HCT116 (cell line): Measurements from ENCODE around the gene RNF150. TPM values are rescaled to one million over a fixed set of nuclear protein-coding genes. Genes with fewer than 3 reads are reported as not detected.

ENCODE experiments used
- ATAC-seq: fragments of 200-7000 bp; cut with Tn5 transposase; 2 replicates; pipeline ENCODE4 v1.9.1; 2020; ENCODE audit warnings: mild to moderate bottlenecking, moderate library complexity
- Bru-seq: library from RNA; stranded (reverse); fragments of 400-500 nt; gene quantifications from one replicate; lab custom pipeline; 2021; lab: Mats Ljungman, UMichigan
- BruChase-seq, 2 experiments: library from RNA; stranded (reverse); fragments of 400-500 nt; gene quantifications; one replicate each; lab custom pipeline; 2021; lab: Mats Ljungman, UMichigan
- BruUV-seq: library from RNA; stranded (reverse); fragments of 400-500 nt; replicated peaks from 2 replicates; lab custom pipeline; 2021; lab: Mats Ljungman, UMichigan
- CTCF ChIA-PET: fragments of 300-600 bp; sonication (Branson Sonifier 250); formaldehyde crosslinking; loops from one replicate; lab custom pipeline; 2021; ENCODE audit warnings: antibody characterized with exemption; lab: Charles Lee
- POLR2A ChIA-PET: fragments of 300-600, 350-600 bp; sonication (Branson Sonifier 250); formaldehyde crosslinking; loops from one replicate; lab custom pipeline; 2021; ENCODE audit warnings: antibody characterized with exemption; lab: Charles Lee
- RAD21 ChIA-PET, 2 experiments: fragments of 300-600 bp; sonication (Branson Sonifier 250); formaldehyde crosslinking; loops; one replicate each; lab custom pipeline; 2023; ENCODE audit warnings: low total read pairs in 2 of 2; ENCODE audit not compliant: uncharacterized antibody in 2 of 2, unreplicated experiment in 2 of 2, low non-redundant PET in 1 of 2; lab: Charles Lee
- DNase-seq: peaks from one replicate; pipeline ENCODE4 v3.0.0-alpha.2; 2010; ENCODE audit warnings: low read depth, low spot score
- H2AFZ ChIP-seq: fragments of 200-600 bp; shearing (Covaris generic), sonication (generic); 2 replicates; pipeline ENCODE4 v1.6.1; 2017; ENCODE audit warnings: low read depth, mixed run types, mixed read lengths, antibody characterized with exemption, low read length; ENCODE audit not compliant: poor library complexity, severe bottlenecking
- H3K27ac ChIP-seq: 2 replicates; pipeline ENCODE4 v1.5.1; 2012; ENCODE audit warnings: low read depth, low read length
- H3K27me3 ChIP-seq: fragments of 200-600 bp; sonication (generic); 2 replicates; pipeline ENCODE4 v1.6.1; 2016; ENCODE audit warnings: mixed run types, low read length, mixed read lengths; ENCODE audit not compliant: insufficient read depth
- H3K36me3 ChIP-seq, 2 experiments: fragments of 200-500 bp in 1 of 2; fragments of 200-600 bp in 1 of 2; sonication (Bioruptor generic) in 1 of 2; sonication (generic) in 1 of 2; 2 replicates each; pipeline versions ENCODE4 v1.5.1 to v1.6.1; 2014 to 2016; ENCODE audit warnings: low read length in 2 of 2, inconsistent platforms in 1 of 2, mixed read lengths in 1 of 2, mixed run types in 1 of 2; ENCODE audit not compliant: insufficient read depth in 2 of 2, control insufficient read depth in 1 of 2
- H3K4me1 ChIP-seq, 2 experiments: fragments of 200-600 bp in 1 of 2; sonication (generic) in 1 of 2; 2 replicates each; pipeline versions ENCODE4 v1.5.1 to v1.6.1; 2012 to 2017; ENCODE audit warnings: low read length in 2 of 2, inconsistent platforms in 1 of 2, mild to moderate bottlenecking in 1 of 2, mixed read lengths in 1 of 2, mixed run types in 1 of 2, moderate library complexity in 1 of 2; ENCODE audit not compliant: insufficient read depth in 2 of 2, control insufficient read depth in 1 of 2
- H3K4me2 ChIP-seq: fragments of 200-600 bp; sonication (generic); 2 replicates; pipeline ENCODE4 v1.6.1; 2017; ENCODE audit warnings: mixed run types, low read length, mixed read lengths
- H3K4me3 ChIP-seq, 2 experiments: fragments of 200-600 bp in 1 of 2; sonication (generic) in 1 of 2; replicated peaks in 1 of 2; 2 replicates each; pipeline ENCODE4 v1.5.1; 2011 to 2016; ENCODE audit warnings: low read length in 2 of 2, control low read depth in 1 of 2, low read depth in 1 of 2, mild to moderate bottlenecking in 1 of 2, mixed read lengths in 1 of 2, mixed run types in 1 of 2
- H3K79me2 ChIP-seq: fragments of 200-600 bp; sonication (generic); 2 replicates; pipeline ENCODE4 v1.6.1; 2017; ENCODE audit warnings: mild to moderate bottlenecking, mixed run types, low read length, moderate library complexity, mixed read lengths; ENCODE audit not compliant: insufficient read depth
- H3K9ac ChIP-seq: fragments of 200-600 bp; sonication (generic); 2 replicates; pipeline ENCODE4 v1.6.1; 2016; ENCODE audit warnings: low read length, mixed read lengths
- H3K9me2 ChIP-seq: fragments of 200-600 bp; sonication (generic), shearing (Covaris generic); 2 replicates; pipeline ENCODE4 v1.6.1; 2017; ENCODE audit warnings: mixed run types, mild to moderate bottlenecking, moderate library complexity; ENCODE audit not compliant: insufficient read depth
- H3K9me3 ChIP-seq, 2 experiments: fragments of 200-500 bp in 1 of 2; fragments of 200-600 bp in 1 of 2; sonication (Bioruptor generic) in 1 of 2; sonication (generic) in 1 of 2; 2 replicates each; pipeline ENCODE4 v1.6.1; 2014 to 2017; ENCODE audit warnings: low read length in 2 of 2, mixed read lengths in 2 of 2, inconsistent platforms in 1 of 2, low read depth in 1 of 2, mild to moderate bottlenecking in 1 of 2, mixed run types in 1 of 2, moderate library complexity in 1 of 2; ENCODE audit not compliant: control insufficient read depth in 1 of 2, insufficient read depth in 1 of 2
- H4K20me1 ChIP-seq: fragments of 200-600 bp; sonication (generic), shearing (Covaris generic); 2 replicates; pipeline ENCODE4 v1.6.1; 2017; ENCODE audit warnings: mixed run types, mild to moderate bottlenecking, moderate library complexity; ENCODE audit not compliant: insufficient read depth
- CBX3 ChIP-seq: IDR thresholded peaks from 2 replicates; pipeline ENCODE4 v1.6.1; 2012; ENCODE audit warnings: low read depth
- EGR1 ChIP-seq: IDR thresholded peaks from 2 replicates; pipeline ENCODE4 v1.6.1; 2012; ENCODE audit warnings: low read depth
- EZH2 ChIP-seq: fragments of 200-600 bp; sonication (generic); IDR thresholded peaks from 2 replicates; pipeline ENCODE4 v1.6.1; 2017; ENCODE audit warnings: antibody characterized with exemption, mixed run types
- EZH2phosphoT487 ChIP-seq: fragments of 200-600 bp; IDR thresholded peaks from 2 replicates; pipeline ENCODE4 v1.6.1; 2018; ENCODE audit warnings: antibody characterized with exemption, borderline replicate concordance
- JUND ChIP-seq: IDR thresholded peaks from 2 replicates; pipeline ENCODE4 v1.6.1; 2012
- MAX ChIP-seq: IDR thresholded peaks from 2 replicates; pipeline ENCODE4 v1.6.1; 2012
- POLR2AphosphoS5 ChIP-seq: IDR thresholded peaks from 2 replicates; pipeline ENCODE4 v1.6.1; 2011; ENCODE audit warnings: mild to moderate bottlenecking, low read depth, low read length, moderate library complexity
- SIN3A ChIP-seq: IDR thresholded peaks from 2 replicates; pipeline ENCODE4 v1.6.1; 2012; ENCODE audit warnings: low read depth
- SP1 ChIP-seq: IDR thresholded peaks from 2 replicates; pipeline ENCODE4 v1.6.1; 2012; ENCODE audit warnings: low read depth
- SRF ChIP-seq: IDR thresholded peaks from 2 replicates; pipeline ENCODE4 v1.6.1; 2012; ENCODE audit warnings: low read depth
- TCF7L2 ChIP-seq: IDR thresholded peaks from 2 replicates; pipeline ENCODE4 v1.7.0; 2011; ENCODE audit warnings: borderline replicate concordance, inconsistent platforms; ENCODE audit not compliant: insufficient read depth, insufficient read length; ENCODE audit errors: extremely low read depth
- YY1 ChIP-seq: IDR thresholded peaks from 2 replicates; pipeline ENCODE4 v1.6.1; 2011; ENCODE audit warnings: low read length, low read depth, moderate library complexity, mild to moderate bottlenecking; ENCODE audit not compliant: insufficient replicate concordance; ENCODE audit errors: extremely low read depth
- ZFX ChIP-seq: fragments of 450-650 bp; IDR thresholded peaks from 2 replicates; pipeline ENCODE4 v1.6.1; 2017
- intact Hi-C: fragments of 100-400 bp; cut with micrococcal nuclease; formaldehyde crosslinking; loops from 2 replicates; pipeline ENCODE4 v1.10.0; 2022
- long read RNA-seq: library from polyadenylated mRNA; unstranded; transcript quantifications from one replicate; pipeline ENCODE4 v2.0.0, GENCODE V29; 2021; ENCODE audit not compliant: unreplicated experiment
- polyA plus RNA-seq: library from polyadenylated mRNA; unstranded; fragments of >200 nt; gene quantifications from 2 replicates; pipeline ENCODE4 v1.2.1, GENCODE V29; 2012; ENCODE audit warnings: missing spikeins
- total RNA-seq: library from RNA; stranded (reverse); gene quantifications from one replicate; pipeline ENCODE4 v1.2.1, GENCODE V29; 2021; ENCODE audit not compliant: unreplicated experiment
- TF ChIP-seq, protein P1 (sequence below): IDR thresholded peaks from 2 replicates; pipeline ENCODE4 v1.6.1; 2012

The RNF150 gene
- total RNA-seq (0.07 TPM), Bru-seq, nascent RNA (percentile 2 among the genes with signal in this experiment), BruChase-seq, experiment 1, labeled RNA remaining after a 6-hour chase (percentile 1 among the genes with signal in this experiment), BruChase-seq, experiment 2, labeled RNA remaining after a 2-hour chase (percentile 1 among the genes with signal in this experiment)
- 0.01 TPM in 1 of 2 replicates, not detected in the other for polyA plus RNA-seq
- long read RNA-seq: 0 reads

DNA sequence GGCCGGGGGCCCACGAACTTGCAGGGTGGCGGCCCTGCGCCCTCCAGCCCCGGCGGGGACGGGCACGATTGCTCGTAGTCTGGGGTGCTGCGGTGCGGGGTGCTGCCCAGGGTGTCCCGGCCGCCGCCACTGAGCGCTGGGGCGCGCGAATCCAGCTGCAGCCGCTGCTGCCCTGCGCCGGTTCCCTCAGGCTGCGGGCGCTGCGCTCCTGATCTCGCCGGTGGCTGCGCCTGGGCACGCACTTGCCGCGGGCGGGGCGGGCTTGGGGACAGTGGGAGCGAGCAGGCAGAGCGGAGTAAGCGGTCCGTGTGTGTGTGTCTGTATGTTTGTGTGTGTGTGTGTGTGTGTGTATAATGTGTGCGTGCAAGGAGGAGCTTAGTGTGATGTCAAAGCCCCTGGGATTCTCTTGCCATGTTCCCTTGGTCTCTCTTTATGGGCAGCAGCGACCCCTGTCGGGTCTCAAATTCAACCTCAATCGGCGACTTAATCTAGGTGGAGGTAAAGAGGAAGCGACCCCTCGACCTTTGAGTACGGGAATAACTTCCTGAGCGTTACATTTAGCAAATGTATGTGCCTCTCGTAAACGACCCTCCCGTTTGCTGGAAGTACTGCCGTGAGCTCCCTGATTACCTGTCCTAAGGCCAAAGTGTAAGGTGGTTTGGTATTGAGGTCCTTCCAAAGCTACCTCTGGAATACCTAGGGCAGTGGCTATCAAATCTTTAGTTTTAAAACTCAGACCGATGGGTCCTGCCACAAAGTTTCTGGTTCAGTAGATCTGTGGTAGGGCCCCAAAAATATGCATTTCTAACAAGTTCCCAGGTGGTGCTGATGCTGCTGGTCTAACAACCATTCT, at the start of gene RNF150:
Gene RNF150 (minus strand): TSS at position 324 of the 853 bp plus-strand sequence.
- Histone ChIP-seq H3K4me1 (no peaks in the 10 kb centered on the region), H3K9me3 (no peaks in the 10 kb centered on the region), H3K4me3 (no peak within 1 kb of the TSS), H3K36me3 (no peaks in the 10 kb centered on the region), H3K9ac (no peak within 1 kb of the TSS), H2AFZ (no peak within 1 kb of the TSS), H3K9me2 (no peaks in the 10 kb centered on the region), H4K20me1 (no peaks in the 10 kb centered on the region), H3K79me2 (no peaks in the 10 kb centered on the region), H3K27ac (no peak within 1 kb of the TSS), H3K27me3 (no peaks in the 10 kb centered on the region), H3K4me2 (no peak within 1 kb of the TSS)
- ChIA-PET POLR2A (no interaction called here), CTCF (no interaction called here), RAD21 (no interaction called here)
- BruUV-seq: no TSS peak
- no peak for DNase-seq
- no peak for TF ChIP-seq POLR2AphosphoS5
- TF ChIP-seq JUND: no peak
- no peak for TF ChIP-seq CBX3
- TF ChIP-seq SIN3A: no peak
- TF ChIP-seq, protein P1, sequence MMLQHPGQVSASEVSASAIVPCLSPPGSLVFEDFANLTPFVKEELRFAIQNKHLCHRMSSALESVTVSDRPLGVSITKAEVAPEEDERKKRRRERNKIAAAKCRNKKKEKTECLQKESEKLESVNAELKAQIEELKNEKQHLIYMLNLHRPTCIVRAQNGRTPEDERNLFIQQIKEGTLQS: no peak
- TF ChIP-seq SRF: no peak
- intact Hi-C loops: no loop called here
- ATAC-seq: no peak

GRCh38 chr4:141180991-141181761, 47.9 kb upstream of the RNF150 start:
- intact Hi-C loops: no loop called here
- Histone ChIP-seq H3K4me1 (no peaks in the 10 kb centered on the region), H3K4me3 (no peak overlapping the region), H3K9me2 (no peaks in the 10 kb centered on the region), H3K9ac (no peak overlapping the region), H3K27ac (no peak overlapping the region), H4K20me1 (no peaks in the 10 kb centered on the region), H3K4me2 (no peak overlapping the region), H3K79me2 (no peaks in the 10 kb centered on the region), H2AFZ (no peak overlapping the region), H3K9me3 (no peaks in the 10 kb centered on the region), H3K27me3 (no peaks in the 10 kb centered on the region), H3K36me3 (no peaks in the 10 kb centered on the region)
- DNase-seq: no peak
- no TSS peak for BruUV-seq
- ATAC-seq: no peak
- CTCF ChIA-PET: no interaction called here
- POLR2A ChIA-PET: no interaction called here
- no peak for TF ChIP-seq EZH2phosphoT487
- TF ChIP-seq MAX: no peak
- TF ChIP-seq EGR1: no peak
- no peak for TF ChIP-seq JUND
- TF ChIP-seq EZH2: no peak
- no peak for TF ChIP-seq SRF
- TF ChIP-seq SP1: no peak
- TF ChIP-seq ZFX: no peak
- TF ChIP-seq TCF7L2: no peak
- TF ChIP-seq, protein P1: no peak
- TF ChIP-seq YY1: no peak
- RAD21 ChIA-PET: no interaction called here
